DOHH2 (cell line): Measurements from ENCODE around the gene ZNF557.
"Not testable (repeated sequence)": the region's sequence is repeated elsewhere in the genome, so short reads cannot be mapped to it uniquely, and the experiment has no call there.

Experiments
- CTCF ChIP-seq: fragments of 200-600 bp; sonication (generic); IDR thresholded peaks from one replicate; pipeline ENCODE4 v1.5.1; 2014; ENCODE audit warnings: antibody characterized with exemption, mild to moderate bottlenecking, low read depth, low read length; ENCODE audit not compliant: poor library complexity, severe bottlenecking
- EZH2phosphoT487 ChIP-seq: fragments of 200-600 bp; sonication (generic); IDR thresholded peaks from 2 replicates; pipeline ENCODE4 v1.6.1; 2017; ENCODE audit warnings: borderline replicate concordance, mild to moderate bottlenecking, antibody characterized with exemption, low read length, moderate library complexity, mixed read lengths

GRCh38 chr19:7058576-7058975 lies 10.9 kb upstream of the ZNF557 start, which contains the start of gene MBD3L3:
- TF ChIP-seq CTCF, EZH2phosphoT487: not testable (repeated sequence)
